Kidney glomerular epithelial cell (primary cell): ENCODE data around the gene MLNR.

Source experiments
- DNase-seq: peaks from one replicate; lab custom pipeline; 2025; lab: John Stamatoyannopoulos, UW

Gene MLNR

GRCh38 chr13:49220036-49220855 lies at the start of gene MLNR:
Gene MLNR, plus strand, starts transcription at chr13:49220338. Its CDS starts 0 bp downstream, at chr13:49220338.
- DNase-seq: no peak

- no peak for DNase-seq
These were observed 48.8 kb upstream of the MLNR start for GRCh38 chr13:49171359-49171758.

GRCh38 chr13:49183672-49184325 lies 36.3 kb upstream of the MLNR start:
- no peak for DNase-seq

DNA sequence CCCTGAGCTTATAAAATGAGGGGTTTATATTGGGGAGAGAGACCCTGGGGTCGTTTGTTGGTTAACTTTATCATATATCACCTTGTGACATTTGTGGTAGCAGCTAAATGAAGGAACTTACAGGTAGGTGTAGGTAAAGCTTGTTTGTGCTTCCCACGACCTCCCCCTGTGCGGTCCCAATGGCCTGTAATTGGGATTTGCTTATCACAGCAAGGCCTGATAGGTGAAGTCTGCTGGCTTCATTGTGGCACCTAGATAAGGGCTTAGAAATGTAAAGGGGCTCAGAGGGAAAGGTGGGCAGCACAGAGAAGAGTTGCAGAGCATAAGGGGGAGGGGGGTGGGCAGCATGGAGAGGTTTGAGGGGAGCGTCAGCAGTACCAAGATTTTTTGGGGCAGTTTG lies 35.5 kb upstream of the MLNR start:
- DNase-seq: no peak

DNA sequence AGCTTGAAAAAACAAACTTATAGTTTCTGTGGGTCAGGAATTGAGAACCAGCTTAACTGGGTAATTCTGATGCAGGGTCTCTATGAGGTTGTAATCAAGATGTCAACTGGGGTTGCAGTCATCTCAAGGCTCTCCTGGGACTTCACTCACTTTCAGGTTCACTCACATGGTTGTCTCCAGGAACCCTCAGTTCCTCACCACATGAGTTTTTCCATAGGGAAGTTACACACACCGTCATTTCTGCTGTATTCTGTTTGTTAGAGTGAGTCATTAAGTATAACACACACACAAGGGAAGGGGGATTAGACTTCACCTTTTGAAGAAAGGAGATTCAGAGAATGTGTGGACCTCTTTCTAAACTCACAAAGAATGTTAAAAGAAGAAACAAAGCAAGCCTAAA lies 34.9 kb upstream of the MLNR start:
- no peak for DNase-seq

DNA sequence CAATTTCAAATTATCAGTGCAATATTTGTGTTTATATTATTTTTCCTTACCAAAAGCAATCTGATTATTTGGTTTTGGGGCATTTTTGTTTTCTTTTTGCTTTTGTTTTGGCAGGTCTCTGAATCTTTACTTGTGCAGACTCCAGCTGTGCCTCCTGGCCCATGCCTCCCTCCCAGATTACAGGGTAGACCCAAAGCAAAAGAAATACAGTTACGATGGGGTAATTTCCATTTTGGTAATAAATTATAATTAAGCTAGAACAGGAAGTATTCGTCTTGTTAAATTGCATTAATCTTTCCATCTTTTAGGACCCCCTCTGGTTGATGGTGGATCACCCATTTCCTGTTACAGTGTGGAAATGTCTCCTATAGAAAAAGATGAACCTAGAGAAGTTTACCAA lies 29.2 kb upstream of the MLNR start:
- DNase-seq: no peak

DNA sequence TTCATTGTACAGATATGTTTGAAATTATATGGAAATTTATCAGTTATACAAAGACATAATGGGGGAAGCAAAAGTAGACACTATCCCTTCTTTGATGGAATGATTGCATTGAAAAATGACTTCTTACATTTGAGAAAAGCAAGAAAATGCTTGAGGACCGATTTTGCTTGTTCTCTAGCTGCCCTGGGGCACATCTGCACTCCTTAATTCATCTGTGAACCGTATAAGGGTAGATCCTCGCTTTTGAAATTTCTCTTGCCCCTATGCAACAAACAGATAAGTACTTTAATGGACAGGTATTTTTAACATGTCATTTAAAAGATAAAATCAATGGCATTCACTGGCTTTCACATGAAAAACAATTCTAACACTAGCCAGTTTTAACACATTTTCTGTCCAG lies 13.5 kb upstream of the MLNR start:
- no peak for DNase-seq

DNA sequence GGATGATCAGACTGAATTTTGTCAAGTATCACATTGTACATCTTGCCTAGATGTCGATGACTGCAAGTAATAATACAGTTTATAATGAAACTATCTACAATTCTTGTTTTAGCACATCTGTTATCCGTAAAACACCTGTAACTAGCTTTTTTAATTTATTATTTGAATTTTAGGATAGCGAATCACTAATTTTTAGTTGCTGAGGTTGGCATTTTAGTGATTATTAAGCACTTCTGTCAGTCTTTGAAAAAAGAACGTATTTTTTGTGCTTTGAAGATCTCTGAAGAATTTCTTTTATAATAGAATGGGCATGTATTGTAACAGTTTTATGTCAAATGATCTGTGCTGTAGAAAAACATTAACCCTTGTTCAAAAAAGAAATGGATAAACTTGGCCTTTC lies 11.5 kb upstream of the MLNR start:
- no peak for DNase-seq

- DNase-seq: no peak
These were observed 10.0 kb upstream of the MLNR start for GRCh38 chr13:49210114-49210513.

GRCh38 chr13:49210669-49211068 lies 9.5 kb upstream of the MLNR start:
- DNase-seq: no peak

DNA sequence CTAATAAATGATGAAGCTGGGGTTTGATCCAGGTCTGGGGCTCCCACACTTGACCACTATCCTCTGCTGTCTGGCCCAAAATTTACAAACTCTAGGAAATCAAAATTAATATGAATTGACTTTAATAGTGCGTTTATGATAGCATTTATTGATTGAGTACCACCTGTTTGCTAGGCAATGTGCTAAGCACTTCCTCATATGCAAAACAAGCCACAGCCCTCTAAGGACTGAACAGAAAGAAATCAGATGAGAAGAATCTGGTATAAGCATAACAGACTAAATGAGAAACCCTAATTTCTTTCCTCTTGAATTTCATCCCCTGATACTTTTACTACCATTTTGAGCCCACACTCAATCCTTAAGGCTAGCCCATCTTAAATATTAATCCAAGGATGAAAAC lies 6.6 kb upstream of the MLNR start:
- no peak for DNase-seq

DNA sequence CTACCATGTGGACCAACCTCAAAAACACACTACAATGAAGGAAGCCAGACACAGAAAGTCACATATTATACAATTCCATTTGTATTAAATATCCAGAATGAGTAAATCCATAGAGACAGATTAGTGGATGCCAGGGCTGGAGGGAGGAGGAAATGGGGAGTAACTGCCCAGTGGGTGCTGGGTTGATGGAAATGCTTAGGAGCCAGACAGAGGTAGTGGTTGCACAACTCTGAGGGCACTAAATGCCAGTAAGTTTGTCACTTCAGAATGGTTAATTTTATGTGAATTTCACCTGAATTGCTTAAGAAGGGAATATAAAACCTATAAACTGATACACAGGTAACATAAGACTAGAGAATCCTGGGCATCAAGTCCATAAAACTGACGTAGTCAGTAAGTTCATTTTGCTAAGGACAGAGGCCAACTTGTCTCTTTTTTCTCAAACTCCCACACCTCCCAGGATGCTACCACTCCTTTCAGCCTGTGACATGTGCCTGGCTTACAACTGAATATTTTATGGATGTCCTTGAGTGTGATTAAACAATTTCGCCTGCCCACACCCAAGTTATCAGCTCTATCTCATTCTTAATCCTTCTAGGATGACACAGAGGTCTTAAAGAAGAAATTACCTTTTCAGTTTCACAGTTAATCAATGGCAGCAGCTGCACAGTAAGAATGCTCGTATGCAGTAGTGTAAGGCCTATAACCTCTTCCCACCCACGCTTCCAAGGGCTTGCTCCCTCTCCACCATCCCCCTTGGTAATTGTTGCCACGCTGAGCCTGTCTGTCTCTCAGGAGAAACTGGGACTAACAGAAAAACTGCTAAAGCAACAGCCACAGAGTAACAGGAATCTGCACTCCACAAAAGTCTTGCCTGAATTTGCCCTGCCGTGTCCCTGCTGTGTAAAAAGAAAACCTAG lies 5.9 kb upstream of the MLNR start:
- DNase-seq: no peak

- no peak for DNase-seq
These were observed 5.2 kb upstream of the MLNR start for GRCh38 chr13:49214917-49215376.

GRCh38 chr13:49216334-49216733 lies 3.8 kb upstream of the MLNR start:
- DNase-seq: no peak

DNA sequence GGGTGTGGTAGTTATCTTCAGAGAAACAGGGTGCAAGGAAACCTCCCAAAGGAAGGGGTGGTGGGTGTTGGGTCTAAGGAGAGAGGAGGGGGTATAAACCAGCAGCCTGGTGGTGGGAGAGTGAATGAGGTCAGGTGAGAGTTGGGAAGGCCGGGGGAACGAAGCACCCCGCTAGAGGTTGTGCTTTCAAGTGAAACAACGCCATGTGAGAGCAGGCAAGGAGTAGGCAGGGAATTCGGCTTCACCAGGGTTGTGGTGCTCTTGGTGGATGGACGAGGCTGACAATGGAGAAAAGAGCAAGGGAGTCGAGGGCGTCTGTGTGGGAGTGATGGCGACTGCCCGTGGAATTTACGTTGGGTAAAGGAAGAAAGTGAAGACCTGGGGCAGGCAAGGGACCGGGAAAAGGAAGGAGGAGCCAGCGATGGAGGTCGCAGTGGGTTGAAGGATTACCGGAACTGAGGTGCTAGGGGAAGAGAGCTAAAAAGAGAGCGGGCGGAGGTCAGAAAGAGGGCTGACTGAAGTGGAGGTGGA lies 2.1 kb upstream of the MLNR start:
- DNase-seq: no peak

GRCh38 chr13:49218493-49219051 lies 1.6 kb upstream of the MLNR start:
- DNase-seq: no peak

DNA sequence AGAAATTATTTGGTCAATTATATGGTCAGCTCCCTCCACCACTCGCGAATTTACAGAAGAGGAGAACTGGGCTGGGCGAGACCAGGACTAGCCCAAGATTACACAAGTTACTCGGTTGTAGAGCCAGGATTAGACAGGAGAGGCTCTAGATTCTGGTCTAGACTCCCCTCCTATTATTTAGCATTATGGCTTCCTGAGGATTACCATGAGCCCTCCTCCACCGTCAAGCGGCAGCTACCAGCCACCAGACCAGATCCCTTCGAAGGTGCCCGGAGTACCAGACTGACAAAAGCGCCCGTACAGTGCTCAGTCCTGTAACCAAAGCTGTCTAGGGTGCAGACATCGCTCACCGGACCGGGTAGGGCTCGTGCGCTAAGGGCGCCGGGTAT lies 497 bp upstream of the MLNR start:
- DNase-seq: no peak

DNA sequence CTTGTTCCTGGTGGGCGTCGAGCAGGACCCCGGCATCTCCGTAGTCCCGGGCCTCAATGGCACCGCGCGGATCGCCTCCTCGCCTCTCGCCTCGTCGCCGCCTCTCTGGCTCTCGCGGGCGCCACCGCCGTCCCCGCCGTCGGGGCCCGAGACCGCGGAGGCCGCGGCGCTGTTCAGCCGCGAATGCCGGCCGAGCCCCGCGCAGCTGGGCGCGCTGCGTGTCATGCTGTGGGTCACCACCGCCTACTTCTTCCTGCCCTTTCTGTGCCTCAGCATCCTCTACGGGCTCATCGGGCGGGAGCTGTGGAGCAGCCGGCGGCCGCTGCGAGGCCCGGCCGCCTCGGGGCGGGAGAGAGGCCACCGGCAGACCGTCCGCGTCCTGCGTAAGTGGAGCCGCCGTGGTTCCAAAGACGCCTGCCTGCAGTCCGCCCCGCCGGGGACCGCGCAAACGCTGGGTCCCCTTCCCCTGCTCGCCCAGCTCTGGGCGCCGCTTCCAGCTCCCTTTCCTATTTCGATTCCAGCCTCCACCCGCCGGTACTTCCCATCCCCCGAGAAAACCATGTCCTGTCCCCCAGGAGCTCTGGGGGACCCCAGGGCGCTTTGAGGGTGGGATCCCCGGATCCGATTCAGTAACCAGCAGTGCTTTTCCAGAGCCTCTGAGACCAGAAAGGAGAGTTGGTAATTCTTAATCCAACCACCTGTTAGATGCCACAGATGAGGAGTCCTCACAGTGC lies 885 bp downstream of the MLNR start:
- no peak for DNase-seq

DNA sequence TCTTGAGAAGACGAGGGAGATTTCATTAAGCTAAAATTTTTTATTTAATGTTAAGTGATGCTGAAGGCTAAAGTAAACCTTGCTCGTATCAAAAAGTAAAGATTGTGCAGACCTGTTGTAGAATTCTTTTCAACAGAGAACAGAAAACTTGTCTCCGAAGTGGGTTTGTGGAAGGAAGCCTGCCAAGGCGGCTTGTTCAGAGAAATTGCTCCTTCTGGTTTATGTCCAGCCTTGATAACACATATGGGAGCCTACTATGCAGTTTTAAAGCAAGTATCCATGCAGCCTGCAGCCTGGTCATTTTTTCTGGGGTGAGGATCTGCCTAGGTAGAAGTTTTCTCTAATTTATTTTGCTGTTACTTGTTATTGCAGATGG lies 1.4 kb downstream of the MLNR start:
- DNase-seq: no peak

- DNase-seq: no peak
These were observed 5.3 kb downstream of the MLNR start for GRCh38 chr13:49225223-49226042.
